Fibroblast of villous mesenchyme (primary cell): ENCODE data around the gene LCN10. TPM values are rescaled to one million over a fixed set of nuclear protein-coding genes. Genes with fewer than 3 reads are reported as not detected.

Source experiments
- DNase-seq: peaks from one replicate; pipeline ENCODE4 v3.0.0-alpha.2; 2010; ENCODE audit warnings: low read depth
- H3K4me3 ChIP-seq: 2 replicates; pipeline ENCODE4 v1.5.1; 2011; ENCODE audit warnings: low read depth, mild to moderate bottlenecking, low read length
- CTCF ChIP-seq: IDR thresholded peaks from 2 replicates; pipeline ENCODE4 v1.5.1; 2012; ENCODE audit warnings: low read depth, mild to moderate bottlenecking, low read length; ENCODE audit not compliant: insufficient read depth
- total RNA-seq: library from RNA; depleted of rRNA; stranded (reverse); fragments of >200 nt; gene quantifications from 2 replicates; pipeline ENCODE4 v1.2.3, GENCODE V29; 2012

The LCN10 gene
- total RNA-seq, 1 donor, result under 0.01 TPM

GRCh38 chr9:136747161-136748060 is 4.7 kb upstream of the LCN10 start:
- DNase-seq, result no peak
- TF ChIP-seq CTCF, result no peak
- no peak overlapping the region for H3K4me3 ChIP-seq

GRCh38 chr9:136746621-136747020 is 3.9 kb upstream of the LCN10 start:
- no peak overlapping the region for H3K4me3 ChIP-seq
- no peak for TF ChIP-seq CTCF
- DNase-seq, result no peak

GRCh38 chr9:136746155-136746490 is 3.4 kb upstream of the LCN10 start:
- no peak for DNase-seq
- no peak overlapping the region for H3K4me3 ChIP-seq
- TF ChIP-seq CTCF, result no peak

- TF ChIP-seq CTCF, result no peak
- no peak for DNase-seq
- no peak overlapping the region for H3K4me3 ChIP-seq
These were observed 2.8 kb upstream of the LCN10 start for GRCh38 chr9:136745389-136746154.

- TF ChIP-seq CTCF, result no peak
- H3K4me3 ChIP-seq, result no peak overlapping the region
- no peak for DNase-seq
These were observed 2.0 kb upstream of the LCN10 start for GRCh38 chr9:136744773-136745172.

GRCh38 chr9:136743639-136744211 is 985 bp upstream of the LCN10 start:
- DNase-seq, result no peak
- H3K4me3 ChIP-seq, result no peak overlapping the region
- no peak for TF ChIP-seq CTCF
